Activated T-cell treated with anti-CD3 and anti-CD28 coated beads, Interleukin-2, amount 50 U/mL, for 72 hours (primary cell): ENCODE results near the gene POLR1D. TPM values are rescaled to one million over a fixed set of nuclear protein-coding genes. Genes with fewer than 3 reads are reported as not detected.

Source experiments
- ATAC-seq, 2 donors: fragments of 150-1000 bp; cut with Tn5 transposase; replicated peaks in 1 of 2; 2 replicates each; pipeline ENCODE4 v1.10.0; 2021; ENCODE audit warnings: moderate library complexity in 2 of 2, mild to moderate bottlenecking in 1 of 2
- DNase-seq, 2 donors: peaks; one replicate each; pipeline ENCODE4 v3.0.0; 2021 to 2022; ENCODE audit warnings: mixed read lengths in 1 of 2
- H3K27ac Mint-ChIP-seq: one replicate; pipeline ENCODE4 v1.8.0; 2022; ENCODE audit warnings: mild to moderate bottlenecking, moderate library complexity, mixed read lengths
- H3K27me3 Mint-ChIP-seq: one replicate; pipeline ENCODE4 v1.8.0; 2022; ENCODE audit warnings: low read depth, mixed read lengths
- H3K36me3 Mint-ChIP-seq, 2 donors: one replicate each; pipeline ENCODE4 v1.8.0; 2022; ENCODE audit warnings: mixed read lengths in 2 of 2, mild to moderate bottlenecking in 1 of 2; ENCODE audit not compliant: insufficient read depth in 2 of 2
- H3K4me1 Mint-ChIP-seq: one replicate; pipeline ENCODE4 v1.8.0; 2022; ENCODE audit warnings: low read depth, mixed read lengths
- H3K4me3 Mint-ChIP-seq, 2 donors: one replicate each; pipeline ENCODE4 v1.8.0; 2022; ENCODE audit warnings: mild to moderate bottlenecking in 2 of 2, mixed read lengths in 2 of 2, moderate library complexity in 2 of 2
- H3K9me3 Mint-ChIP-seq, 2 donors: one replicate each; pipeline ENCODE4 v1.8.0; 2022; ENCODE audit warnings: mixed read lengths in 2 of 2
- total RNA-seq, 2 donors: library from RNA; stranded (reverse); gene quantifications; one replicate each; pipeline ENCODE4 v1.2.3, GENCODE V29; 2022

The POLR1D gene
- total RNA-seq, 2 donors from 2014 or later: 156 to 169 TPM

DNA sequence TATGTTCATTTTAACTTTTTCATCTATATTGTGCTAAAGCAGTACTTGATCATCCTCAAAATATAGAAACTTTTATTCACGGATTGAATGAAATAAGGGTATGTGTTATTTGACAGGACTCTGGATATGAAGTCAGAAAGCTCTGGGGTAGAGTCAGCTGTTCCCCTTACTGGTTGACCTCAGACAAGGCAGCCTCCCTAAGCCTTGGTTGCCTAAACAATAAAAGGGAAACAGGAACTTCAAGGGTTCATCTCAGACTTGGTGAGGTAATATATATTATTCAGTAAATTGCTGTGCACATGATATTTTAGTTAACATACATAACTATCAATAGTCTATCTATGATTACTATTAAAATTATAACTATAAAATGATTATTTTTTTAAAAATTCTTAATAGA is 13.6 kb downstream of the POLR1D start:
- peaks cover 44% of the 10 kb centered on the region for H3K4me1 Mint-ChIP-seq
- H3K36me3 Mint-ChIP-seq: peaks cover 0 to 11% of the 10 kb centered on the region in 2 donors
- no peak overlapping the region for H3K4me3 Mint-ChIP-seq
- ATAC-seq (no peak), DNase-seq (no peak)
- no peak overlapping the region for H3K27ac Mint-ChIP-seq
- no peaks in the 10 kb centered on the region for H3K27me3 Mint-ChIP-seq
- H3K9me3 Mint-ChIP-seq: no peaks in the 10 kb centered on the region

DNA sequence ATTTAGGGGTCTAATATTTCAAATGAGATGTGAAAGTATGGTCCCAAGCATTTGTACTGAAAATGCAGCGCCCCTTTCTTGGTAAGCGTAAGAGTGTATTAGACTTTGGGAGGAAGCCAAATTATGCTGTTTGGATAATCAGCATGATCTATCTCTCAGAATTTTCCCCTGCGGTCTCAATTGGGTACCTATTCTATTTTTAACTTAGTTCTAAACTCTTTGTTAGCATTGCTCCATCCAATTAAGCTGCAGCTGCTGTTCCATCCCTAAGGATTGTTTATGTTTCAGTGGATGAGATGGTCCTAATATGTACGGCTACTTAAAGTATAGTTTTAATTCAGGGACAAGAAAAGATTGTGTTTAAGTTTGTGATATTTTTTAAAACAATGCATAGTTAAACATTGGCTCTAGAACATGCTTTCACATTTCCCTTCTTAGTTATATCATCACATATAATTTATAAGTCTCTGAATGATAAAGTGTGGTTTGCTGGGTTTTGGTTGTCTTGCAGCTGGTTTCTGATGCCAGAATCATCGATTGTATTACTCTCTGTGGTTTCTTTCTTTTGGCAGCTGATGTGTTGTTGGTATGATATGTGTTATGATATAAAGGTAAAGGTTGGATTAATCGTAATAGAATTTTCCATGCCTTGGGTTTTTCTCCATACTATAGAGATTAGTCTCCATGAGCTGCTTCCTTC is 15.0 kb downstream of the POLR1D start:
- no peaks in the 10 kb centered on the region for H3K27me3 Mint-ChIP-seq
- peaks cover 0 to 7% of the 10 kb centered on the region in 2 donors for H3K36me3 Mint-ChIP-seq
- peaks cover 38% of the 10 kb centered on the region for H3K4me1 Mint-ChIP-seq
- no peak overlapping the region for H3K27ac Mint-ChIP-seq
- ATAC-seq (no peak), DNase-seq (no peak)
- peak overlapping the region in 1 of 2 donors; percentile 10 for H3K4me3 Mint-ChIP-seq
- H3K9me3 Mint-ChIP-seq: no peaks in the 10 kb centered on the region

DNA sequence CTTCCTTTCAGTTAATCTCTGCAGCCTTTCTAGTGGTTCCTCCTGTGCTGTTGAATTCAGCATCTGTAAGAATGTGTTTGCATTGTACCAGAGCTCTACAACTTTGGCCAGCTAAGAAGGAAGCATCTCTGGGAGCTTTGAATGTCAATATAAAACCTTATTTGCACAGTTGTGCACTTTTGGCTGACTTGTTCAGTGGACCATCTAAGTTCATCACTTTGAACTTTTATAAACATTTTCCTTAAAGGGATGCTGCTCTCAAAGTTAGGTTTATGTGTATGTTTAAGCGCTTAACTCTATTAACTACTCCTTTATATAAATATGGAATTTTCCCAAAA is 15.6 kb downstream of the POLR1D start:
- DNase-seq: no peak
- Mint-ChIP-seq H3K27ac (no peak overlapping the region), H3K4me3 (peak overlapping the region in 1 of 2 donors; percentile 10), H3K4me1 (peaks cover 38% of the 10 kb centered on the region), H3K36me3 (peaks cover 0 to 7% of the 10 kb centered on the region in 2 donors), H3K27me3 (no peaks in the 10 kb centered on the region), H3K9me3 (no peaks in the 10 kb centered on the region)
- no peak for ATAC-seq

DNA sequence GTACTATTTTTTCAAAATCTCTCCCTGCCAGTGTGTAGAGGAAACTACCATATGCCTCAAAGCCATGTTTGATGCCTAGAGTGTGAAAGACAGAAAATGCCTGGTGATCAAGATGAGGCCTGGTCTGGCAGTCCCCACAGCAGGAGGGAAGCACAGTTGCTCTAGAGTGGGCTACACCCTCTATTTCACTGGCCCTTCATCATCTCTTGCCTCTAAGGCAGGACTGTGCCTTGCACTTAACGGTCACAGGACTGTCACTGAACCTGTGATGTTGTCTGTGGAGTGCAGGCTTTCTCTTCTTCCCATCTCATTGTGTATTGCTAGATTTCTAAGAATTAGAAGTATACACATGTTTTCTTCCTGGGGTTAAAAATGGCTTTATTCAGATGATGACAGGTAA is 16.3 kb downstream of the POLR1D start:
- no peak overlapping the region for H3K27ac Mint-ChIP-seq
- H3K36me3 Mint-ChIP-seq: peaks cover 0 to 9% of the 10 kb centered on the region in 2 donors
- ATAC-seq: no peak
- peaks cover 46% of the 10 kb centered on the region for H3K4me1 Mint-ChIP-seq
- no peaks in the 10 kb centered on the region for H3K9me3 Mint-ChIP-seq
- no peak overlapping the region for H3K4me3 Mint-ChIP-seq
- DNase-seq: no peak
- no peaks in the 10 kb centered on the region for H3K27me3 Mint-ChIP-seq

DNA sequence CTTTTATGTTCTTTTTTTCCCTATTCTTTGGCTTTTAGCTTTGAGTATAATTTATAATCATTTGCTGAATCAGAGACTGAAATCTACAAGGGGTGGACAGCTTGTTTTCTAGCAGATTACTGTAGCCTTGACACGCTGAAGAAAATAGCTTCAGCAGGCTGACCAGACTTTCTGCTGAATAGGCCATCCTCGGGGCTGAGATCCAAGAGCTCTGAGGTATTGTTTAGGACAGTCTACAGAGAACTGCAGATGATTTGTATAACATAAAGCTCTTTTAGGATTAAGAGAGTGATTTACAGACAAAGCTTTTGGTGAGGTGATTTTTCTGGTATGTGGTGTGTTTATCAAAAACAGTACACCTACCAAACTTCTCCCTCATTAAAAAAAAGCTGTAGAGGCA is 16.8 kb downstream of the POLR1D start:
- ATAC-seq (no peak), DNase-seq (no peak)
- no peaks in the 10 kb centered on the region for H3K27me3 Mint-ChIP-seq
- no peaks in the 10 kb centered on the region for H3K9me3 Mint-ChIP-seq
- H3K27ac Mint-ChIP-seq: peak overlapping the region; percentile 60
- H3K4me1 Mint-ChIP-seq: peaks cover 49% of the 10 kb centered on the region
- no peak overlapping the region for H3K4me3 Mint-ChIP-seq
- peaks cover 0 to 10% of the 10 kb centered on the region in 2 donors for H3K36me3 Mint-ChIP-seq

DNA sequence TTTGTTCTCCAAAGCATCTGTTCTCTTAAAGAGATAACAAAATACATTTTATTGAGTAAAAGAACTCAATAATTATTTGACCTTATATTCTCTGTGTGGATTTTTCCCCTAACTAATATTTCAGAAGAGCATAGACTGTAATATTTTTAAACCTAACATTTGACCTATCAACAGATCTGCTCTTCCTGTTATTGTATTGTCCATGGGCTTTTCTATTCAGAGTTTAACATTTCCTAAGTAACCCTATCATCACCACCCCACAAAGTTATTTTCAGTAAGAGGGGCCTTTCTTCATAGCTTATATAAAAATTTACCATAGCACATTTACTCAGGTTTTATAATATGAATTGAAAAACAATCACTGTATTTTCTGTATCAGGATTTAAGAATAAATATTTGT is 17.5 kb downstream of the POLR1D start:
- DNase-seq (no peak), ATAC-seq (no peak)
- Mint-ChIP-seq H3K4me1 (peaks cover 44% of the 10 kb centered on the region), H3K4me3 (no peak overlapping the region), H3K27ac (peak overlapping the region; percentile 29), H3K27me3 (no peaks in the 10 kb centered on the region), H3K36me3 (peaks cover 0 to 11% of the 10 kb centered on the region in 2 donors), H3K9me3 (no peaks in the 10 kb centered on the region)

DNA sequence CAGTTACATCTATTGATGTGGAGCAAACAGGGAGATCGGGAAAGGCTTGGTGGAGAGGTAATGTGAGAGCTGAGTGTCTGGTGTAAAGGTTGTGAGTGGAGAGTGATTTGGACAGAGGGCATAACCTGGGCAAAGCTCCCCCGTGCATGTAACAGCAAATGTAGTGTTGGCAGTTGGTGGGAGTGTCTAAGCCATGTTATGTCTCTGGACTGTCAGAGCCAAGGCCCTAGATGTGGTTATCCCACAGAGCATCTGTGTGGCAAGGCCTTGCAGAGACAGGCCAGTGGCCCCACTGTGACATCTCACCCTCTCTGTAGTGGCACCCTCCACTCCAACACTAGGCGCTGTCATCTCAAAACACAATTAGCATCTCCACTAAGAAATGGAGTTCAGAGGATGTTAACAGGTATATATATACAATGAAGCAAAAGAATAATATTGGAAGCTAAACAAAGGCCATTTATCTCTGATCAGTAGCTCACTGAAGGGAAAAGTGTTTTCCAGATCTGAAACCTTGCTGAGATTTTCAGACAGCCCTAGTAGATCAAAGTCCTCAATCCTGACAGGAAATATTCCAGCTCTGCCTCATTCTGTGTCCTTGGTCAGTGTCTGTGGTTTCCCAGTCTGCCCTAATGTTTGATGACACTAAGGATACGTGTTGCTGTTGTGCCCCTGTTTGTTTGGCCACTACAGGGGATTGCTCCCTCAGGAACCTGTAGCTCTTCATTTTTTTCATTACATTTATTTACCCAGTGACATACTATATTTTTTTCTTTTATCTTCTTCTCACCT is 20.2 kb downstream of the POLR1D start:
- DNase-seq (no peak), ATAC-seq (no peak)
- Mint-ChIP-seq H3K27me3 (no peaks in the 10 kb centered on the region), H3K4me1 (peaks cover 34% of the 10 kb centered on the region), H3K27ac (peak overlapping the region; percentile 76), H3K36me3 (peaks cover 0 to 25% of the 10 kb centered on the region in 2 donors), H3K9me3 (no peaks in the 10 kb centered on the region), H3K4me3 (no peak overlapping the region)

DNA sequence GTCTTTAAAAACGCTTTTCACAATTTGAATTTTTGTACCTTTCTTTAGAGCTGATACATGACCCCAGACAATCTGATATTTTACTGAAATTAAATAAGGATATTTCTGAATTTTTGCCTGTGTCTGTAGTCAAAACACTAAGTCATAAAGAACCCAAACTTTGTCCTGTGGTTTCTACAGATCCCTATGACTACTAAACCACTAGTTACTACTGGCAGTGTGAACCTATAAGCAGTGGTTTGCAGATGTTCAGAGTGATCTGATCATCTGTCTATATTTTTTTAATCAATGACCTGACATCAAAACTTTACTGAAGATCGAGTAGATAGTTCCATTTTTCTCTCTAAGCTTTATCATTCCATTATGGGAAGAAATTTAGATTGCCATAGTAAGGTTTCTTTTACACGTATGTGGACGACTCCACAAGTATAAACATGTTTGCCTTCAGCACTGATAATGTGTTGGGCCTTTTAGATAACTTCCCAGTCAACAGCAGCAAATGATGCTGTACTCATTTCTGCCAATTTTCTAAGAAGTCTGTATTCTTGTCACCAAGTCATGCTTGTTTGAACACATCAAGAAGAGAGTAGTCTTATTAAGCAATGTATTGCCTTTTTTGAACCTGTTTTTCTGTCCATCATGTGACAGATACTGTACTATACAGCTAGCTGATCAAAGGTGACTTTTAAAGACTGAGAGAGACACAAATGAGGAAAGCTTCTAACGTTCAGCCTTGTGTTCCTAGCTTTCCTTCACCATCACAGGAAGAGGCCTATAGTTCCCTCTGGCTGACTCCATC is 21.8 kb downstream of the POLR1D start:
- H3K4me1 Mint-ChIP-seq: peaks cover 29% of the 10 kb centered on the region
- no peaks in the 10 kb centered on the region for H3K9me3 Mint-ChIP-seq
- peaks cover 2 to 31% of the 10 kb centered on the region in 2 donors for H3K36me3 Mint-ChIP-seq
- H3K27me3 Mint-ChIP-seq: no peaks in the 10 kb centered on the region
- ATAC-seq (no peak), DNase-seq (no peak)
- no peak overlapping the region for H3K4me3 Mint-ChIP-seq
- peak overlapping the region; percentile 30 for H3K27ac Mint-ChIP-seq

DNA sequence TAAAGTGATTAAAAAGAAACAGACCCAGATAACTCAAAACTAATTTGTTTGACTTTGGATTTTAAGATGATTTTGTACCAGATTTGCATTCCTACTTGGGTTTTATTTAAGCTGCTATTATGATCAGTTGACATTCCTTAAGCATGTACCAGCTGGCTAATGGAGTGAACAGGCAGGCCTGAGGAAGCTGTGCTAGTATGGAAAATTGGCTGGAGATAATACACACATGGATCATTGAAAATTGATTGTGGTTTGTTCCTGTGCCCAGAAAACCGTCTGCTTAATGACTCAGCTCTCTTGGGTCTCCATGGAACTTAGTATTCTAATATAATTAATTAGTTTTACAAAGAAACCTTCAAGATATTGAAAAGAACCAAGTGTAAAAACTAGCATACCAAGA is 22.6 kb downstream of the POLR1D start:
- peaks cover 6 to 34% of the 10 kb centered on the region in 2 donors for H3K36me3 Mint-ChIP-seq
- ATAC-seq: no peak
- H3K27me3 Mint-ChIP-seq: no peaks in the 10 kb centered on the region
- no peak for DNase-seq
- H3K4me1 Mint-ChIP-seq: peaks cover 22% of the 10 kb centered on the region
- peaks cover 0 to 3% of the 10 kb centered on the region in 2 donors for H3K9me3 Mint-ChIP-seq
- peak overlapping the region; percentile 33 for H3K27ac Mint-ChIP-seq
- H3K4me3 Mint-ChIP-seq: no peak overlapping the region

DNA sequence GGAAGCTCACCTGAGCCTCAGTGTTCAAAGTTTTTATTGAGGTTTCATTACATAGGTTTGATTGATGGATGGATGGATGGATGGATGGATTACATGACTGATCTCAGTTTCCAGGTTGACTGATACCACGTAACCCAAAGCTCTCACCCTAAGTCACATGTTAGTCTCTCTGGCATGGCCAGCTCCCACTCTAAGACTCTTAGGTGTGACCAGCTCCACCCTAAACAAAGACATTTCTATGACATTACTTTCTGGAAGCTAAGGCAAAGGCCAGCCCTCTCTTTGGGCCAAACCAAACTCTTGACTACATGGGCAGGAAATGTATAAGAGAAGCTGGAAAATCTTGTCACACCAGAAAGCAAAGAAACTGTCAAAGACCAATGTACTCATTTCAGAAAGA is 28.6 kb downstream of the POLR1D start:
- Mint-ChIP-seq H3K36me3 (peaks cover 21 to 51% of the 10 kb centered on the region in 2 donors), H3K4me3 (no peak overlapping the region), H3K27me3 (no peaks in the 10 kb centered on the region), H3K4me1 (no peaks in the 10 kb centered on the region), H3K9me3 (peaks cover 3 to 11% of the 10 kb centered on the region in 2 donors), H3K27ac (no peak overlapping the region)
- ATAC-seq: no peak
- DNase-seq: no peak

DNA sequence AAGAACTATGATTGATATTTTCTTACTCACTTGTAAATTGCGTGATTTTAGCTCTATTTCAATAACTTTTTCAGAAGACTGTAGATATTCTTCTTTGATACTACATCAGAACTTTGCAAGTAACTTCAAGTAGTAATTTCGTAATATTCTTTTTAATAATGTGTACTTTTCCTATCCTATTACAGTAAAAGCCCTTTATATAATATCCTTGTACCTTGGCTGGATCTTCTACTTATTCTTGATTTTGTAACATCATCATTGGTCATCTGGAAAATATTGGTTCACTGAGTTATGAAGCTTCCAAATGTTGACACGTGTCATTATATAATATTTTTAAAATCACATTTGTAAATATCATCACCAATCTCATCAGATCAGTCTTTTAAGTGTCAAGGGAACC is 32.4 kb downstream of the POLR1D start:
- no peaks in the 10 kb centered on the region for H3K27me3 Mint-ChIP-seq
- no peak overlapping the region for H3K27ac Mint-ChIP-seq
- no peak overlapping the region for H3K4me3 Mint-ChIP-seq
- DNase-seq (no peak), ATAC-seq (no peak)
- H3K36me3 Mint-ChIP-seq: peaks cover 16 to 33% of the 10 kb centered on the region in 2 donors
- peaks cover under 1 to 11% of the 10 kb centered on the region in 2 donors for H3K9me3 Mint-ChIP-seq
- no peaks in the 10 kb centered on the region for H3K4me1 Mint-ChIP-seq

DNA sequence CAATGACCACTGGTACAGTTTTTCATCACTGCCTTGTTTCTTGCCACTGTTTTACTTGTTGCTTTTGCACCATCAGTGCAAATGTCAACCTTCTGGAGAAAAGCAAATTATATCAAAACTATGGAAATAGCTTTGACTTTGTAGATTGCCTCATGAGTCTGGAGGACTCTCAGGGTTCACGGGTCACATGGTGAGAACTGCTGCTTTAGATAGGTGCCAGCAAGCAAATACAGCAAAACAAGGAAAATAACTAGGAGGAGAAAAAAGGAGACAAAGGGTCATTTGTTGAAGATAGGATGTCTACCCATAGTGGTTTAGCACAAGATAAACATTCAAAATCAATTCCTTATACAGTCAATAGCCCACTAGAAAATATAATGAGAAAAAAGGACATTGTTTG is 33.1 kb downstream of the POLR1D start:
- no peaks in the 10 kb centered on the region for H3K27me3 Mint-ChIP-seq

DNA sequence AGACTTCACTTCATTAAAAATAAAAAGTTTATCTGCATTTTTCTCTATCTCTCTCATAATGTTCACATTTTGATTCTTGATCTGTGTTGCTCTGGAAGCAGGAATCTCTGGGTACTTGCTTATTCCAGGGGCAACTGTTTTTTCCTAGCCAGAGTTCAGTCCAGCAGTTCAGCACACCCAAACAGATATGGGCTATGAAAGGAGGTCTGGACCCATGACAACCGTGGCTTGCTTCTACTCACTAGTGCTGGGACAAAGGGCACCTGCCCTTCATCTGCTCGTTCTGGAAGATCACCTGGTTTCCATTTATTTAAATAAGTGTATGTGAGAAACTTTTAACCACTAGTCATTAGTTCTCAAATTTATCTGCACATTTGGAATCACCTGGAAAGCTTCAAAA is 36.0 kb downstream of the POLR1D start:
- no peak overlapping the region for H3K4me3 Mint-ChIP-seq
- no peak overlapping the region for H3K27ac Mint-ChIP-seq
- H3K27me3 Mint-ChIP-seq: no peaks in the 10 kb centered on the region
- ATAC-seq (no peak), DNase-seq (no peak)
- peaks cover 1 to 8% of the 10 kb centered on the region in 2 donors for H3K36me3 Mint-ChIP-seq
- no peaks in the 10 kb centered on the region for H3K9me3 Mint-ChIP-seq
- H3K4me1 Mint-ChIP-seq: peaks cover 4% of the 10 kb centered on the region

More for the DNA sequence above, 33.1 kb downstream of the POLR1D start:
- Mint-ChIP-seq H3K4me1 (no peaks in the 10 kb centered on the region), H3K27ac (no peak overlapping the region), H3K4me3 (no peak overlapping the region), H3K9me3 (peaks cover 0 to 7% of the 10 kb centered on the region in 2 donors), H3K36me3 (peaks cover 13 to 25% of the 10 kb centered on the region in 2 donors)
- no peak for DNase-seq
- ATAC-seq: no peak
